Stimulated activated CD8-positive, alpha-beta memory T cell treated with anti-CD3 and anti-CD28 coated beads, Interleukin-2, amount 100 ng/mL, for 48 hours (primary cell): ENCODE data around the gene TSPAN14.

ENCODE experiments used
- DNase-seq, 2 donors: peaks; one replicate each; pipeline ENCODE4 v3.0.0-alpha.2; 2020; ENCODE audit warnings: low read depth in 2 of 2

Gene TSPAN14

GRCh38 chr10:80504158-80504811, 50.2 kb downstream of the TSPAN14 start:
- no peak for DNase-seq

- DNase-seq: no peak
Observed at GRCh38 chr10:80504897-80505465, 50.9 kb downstream of the TSPAN14 start.

- DNase-seq: no peak
Observed at GRCh38 chr10:80506189-80506575, 52.1 kb downstream of the TSPAN14 start.

- no peak for DNase-seq
Observed at GRCh38 chr10:80506836-80507487, 52.9 kb downstream of the TSPAN14 start.

- DNase-seq: no peak
Observed at GRCh38 chr10:80509108-80509402, 54.9 kb downstream of the TSPAN14 start.

GRCh38 chr10:80509403-80510161, 55.5 kb downstream of the TSPAN14 start:
- no peak for DNase-seq

GRCh38 chr10:80512031-80512526, 58.0 kb downstream of the TSPAN14 start:
- DNase-seq: no peak

- no peak for DNase-seq
Observed at GRCh38 chr10:80513106-80513505, 59.0 kb downstream of the TSPAN14 start.

GRCh38 chr10:80515511-80515910, 61.4 kb downstream of the TSPAN14 start:
- no peak for DNase-seq

GRCh38 chr10:80515941-80516340, 61.8 kb downstream of the TSPAN14 start:
- no peak for DNase-seq

GRCh38 chr10:80516506-80517075, 62.5 kb downstream of the TSPAN14 start:
- no peak for DNase-seq

- no peak for DNase-seq
Observed at GRCh38 chr10:80517416-80518142, 63.5 kb downstream of the TSPAN14 start.

GRCh38 chr10:80518143-80518806, 64.2 kb downstream of the TSPAN14 start:
- no peak for DNase-seq

- DNase-seq: no peak
Observed at GRCh38 chr10:80518807-80519360, 64.8 kb downstream of the TSPAN14 start.

- no peak for DNase-seq
Observed at GRCh38 chr10:80519936-80520650, 66.0 kb downstream of the TSPAN14 start.

- DNase-seq: no peak
Observed at GRCh38 chr10:80520661-80521470, 66.8 kb downstream of the TSPAN14 start.

GRCh38 chr10:80522756-80523363, 68.8 kb downstream of the TSPAN14 start:
- DNase-seq: no peak

GRCh38 chr10:80523773-80524172, 69.7 kb downstream of the TSPAN14 start:
- DNase-seq: no peak
